ENCODE measurements around the gene CLDN5.

DNA sequence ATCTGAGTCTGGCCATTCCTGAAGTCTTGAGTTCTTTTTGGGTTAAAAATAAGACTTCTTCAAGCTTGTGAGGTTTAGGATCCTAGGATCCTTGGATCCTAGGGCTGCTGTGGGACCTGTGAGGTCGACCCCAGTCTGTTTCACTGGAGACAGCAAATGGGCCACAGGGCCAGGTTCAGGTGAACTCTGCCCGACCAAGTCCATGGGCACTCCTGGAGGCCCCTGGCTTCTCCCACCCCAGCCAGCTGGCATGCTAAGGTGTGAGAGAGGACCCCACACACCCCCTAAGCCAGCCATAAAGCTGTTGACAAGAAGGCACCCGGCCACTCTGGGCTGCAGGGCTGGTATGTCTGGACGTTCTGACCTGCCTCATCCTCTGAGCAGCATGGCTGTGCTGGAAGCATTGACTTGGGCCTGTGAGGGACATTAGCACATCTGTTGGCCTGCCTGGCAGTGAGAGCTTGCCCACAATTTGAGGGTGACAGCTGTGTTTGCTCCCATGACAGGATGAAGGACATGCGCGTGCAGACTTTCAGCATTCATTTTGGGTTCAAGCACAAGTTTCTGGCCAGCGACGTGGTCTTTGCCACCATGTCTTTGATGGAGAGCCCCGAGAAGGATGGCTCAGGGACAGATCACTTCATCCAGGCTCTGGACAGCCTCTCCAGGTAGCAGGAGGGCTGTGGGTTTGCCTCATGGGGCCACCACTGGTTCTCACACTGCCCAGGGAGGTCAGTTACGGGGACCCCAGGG is 16.0 kb downstream of the CLDN5 start:
- TF ChIP-seq TAF1 (IDR thresholded peaks at IDR 0.05; ENCODE audit: borderline replicate concordance, insufficient read depth, low read length) (no peak), POLR2AphosphoS5 (IDR thresholded peaks at IDR 0.05; ENCODE audit: low read depth, low read length) (no peak)
- TF ChIP-seq, protein P1, sequence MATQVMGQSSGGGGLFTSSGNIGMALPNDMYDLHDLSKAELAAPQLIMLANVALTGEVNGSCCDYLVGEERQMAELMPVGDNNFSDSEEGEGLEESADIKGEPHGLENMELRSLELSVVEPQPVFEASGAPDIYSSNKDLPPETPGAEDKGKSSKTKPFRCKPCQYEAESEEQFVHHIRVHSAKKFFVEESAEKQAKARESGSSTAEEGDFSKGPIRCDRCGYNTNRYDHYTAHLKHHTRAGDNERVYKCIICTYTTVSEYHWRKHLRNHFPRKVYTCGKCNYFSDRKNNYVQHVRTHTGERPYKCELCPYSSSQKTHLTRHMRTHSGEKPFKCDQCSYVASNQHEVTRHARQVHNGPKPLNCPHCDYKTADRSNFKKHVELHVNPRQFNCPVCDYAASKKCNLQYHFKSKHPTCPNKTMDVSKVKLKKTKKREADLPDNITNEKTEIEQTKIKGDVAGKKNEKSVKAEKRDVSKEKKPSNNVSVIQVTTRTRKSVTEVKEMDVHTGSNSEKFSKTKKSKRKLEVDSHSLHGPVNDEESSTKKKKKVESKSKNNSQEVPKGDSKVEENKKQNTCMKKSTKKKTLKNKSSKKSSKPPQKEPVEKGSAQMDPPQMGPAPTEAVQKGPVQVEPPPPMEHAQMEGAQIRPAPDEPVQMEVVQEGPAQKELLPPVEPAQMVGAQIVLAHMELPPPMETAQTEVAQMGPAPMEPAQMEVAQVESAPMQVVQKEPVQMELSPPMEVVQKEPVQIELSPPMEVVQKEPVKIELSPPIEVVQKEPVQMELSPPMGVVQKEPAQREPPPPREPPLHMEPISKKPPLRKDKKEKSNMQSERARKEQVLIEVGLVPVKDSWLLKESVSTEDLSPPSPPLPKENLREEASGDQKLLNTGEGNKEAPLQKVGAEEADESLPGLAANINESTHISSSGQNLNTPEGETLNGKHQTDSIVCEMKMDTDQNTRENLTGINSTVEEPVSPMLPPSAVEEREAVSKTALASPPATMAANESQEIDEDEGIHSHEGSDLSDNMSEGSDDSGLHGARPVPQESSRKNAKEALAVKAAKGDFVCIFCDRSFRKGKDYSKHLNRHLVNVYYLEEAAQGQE (IDR thresholded peaks at IDR 0.05; ENCODE audit: insufficient read depth in 1 of 2, low read depth in 2 of 2, low read length in 2 of 2): no peak
